RWPE2 (cell line): ENCODE results near the gene MALRD1.

Experiments used
- ATAC-seq: fragments of 200-7000 bp; cut with Tn5 transposase; 3 replicates; pipeline ENCODE4 v1.9.1; 2021; ENCODE audit warnings: low read depth
- DNase-seq: peaks from one replicate; pipeline ENCODE4 v3.0.0-alpha.2; 2020; ENCODE audit warnings: low spot score
- H3K27ac ChIP-seq: fragments of 450-650 bp; 2 replicates; pipeline ENCODE4 v1.5.1; 2017; ENCODE audit warnings: mild to moderate bottlenecking; ENCODE audit not compliant: poor library complexity, severe bottlenecking
- H3K27me3 ChIP-seq: fragments of 250-450 bp; sonication (Bioruptor Pico); 2 replicates; pipeline ENCODE4 v1.5.1; 2021; ENCODE audit warnings: mild to moderate bottlenecking, moderate library complexity; ENCODE audit not compliant: insufficient read depth, poor library complexity, severe bottlenecking
- H3K36me3 ChIP-seq: fragments of 250-450 bp; sonication (Bioruptor Pico); 2 replicates; pipeline ENCODE4 v1.5.1; 2020; ENCODE audit warnings: low read depth, mild to moderate bottlenecking, moderate library complexity
- H3K4me1 ChIP-seq: fragments of 250-450 bp; sonication (Bioruptor Pico); 2 replicates; pipeline ENCODE4 v1.5.1; 2021; ENCODE audit warnings: mild to moderate bottlenecking, moderate library complexity; ENCODE audit not compliant: insufficient read depth, poor library complexity, severe bottlenecking
- H3K4me3 ChIP-seq: fragments of 250-450 bp; sonication (Bioruptor Pico); 2 replicates; pipeline ENCODE4 v1.5.1; 2021; ENCODE audit warnings: mild to moderate bottlenecking, moderate library complexity; ENCODE audit not compliant: severe bottlenecking
- H3K9me3 ChIP-seq: fragments of 250-450 bp; sonication (Bioruptor Pico); 2 replicates; pipeline ENCODE4 v1.5.1; 2021; ENCODE audit warnings: mild to moderate bottlenecking, moderate library complexity; ENCODE audit not compliant: severe bottlenecking
- TF ChIP-seq, protein P1 (sequence below): fragments of 450-650 bp; IDR thresholded peaks from one replicate; pipeline ENCODE4 v1.5.1; 2017; ENCODE audit warnings: mild to moderate bottlenecking, moderate library complexity; ENCODE audit not compliant: poor library complexity, severe bottlenecking

Gene MALRD1

GRCh38 chr10:19745672-19746071 lies 697.1 kb downstream of the MALRD1 start:
- Histone ChIP-seq H3K4me1 (peaks cover 4% of the 10 kb centered on the region), H3K36me3 (no peaks in the 10 kb centered on the region), H3K9me3 (no peaks in the 10 kb centered on the region), H3K27ac (no peak overlapping the region), H3K4me3 (no peak overlapping the region), H3K27me3 (no peaks in the 10 kb centered on the region)
- ATAC-seq (no peak), DNase-seq (no peak)
- TF ChIP-seq, protein P1, sequence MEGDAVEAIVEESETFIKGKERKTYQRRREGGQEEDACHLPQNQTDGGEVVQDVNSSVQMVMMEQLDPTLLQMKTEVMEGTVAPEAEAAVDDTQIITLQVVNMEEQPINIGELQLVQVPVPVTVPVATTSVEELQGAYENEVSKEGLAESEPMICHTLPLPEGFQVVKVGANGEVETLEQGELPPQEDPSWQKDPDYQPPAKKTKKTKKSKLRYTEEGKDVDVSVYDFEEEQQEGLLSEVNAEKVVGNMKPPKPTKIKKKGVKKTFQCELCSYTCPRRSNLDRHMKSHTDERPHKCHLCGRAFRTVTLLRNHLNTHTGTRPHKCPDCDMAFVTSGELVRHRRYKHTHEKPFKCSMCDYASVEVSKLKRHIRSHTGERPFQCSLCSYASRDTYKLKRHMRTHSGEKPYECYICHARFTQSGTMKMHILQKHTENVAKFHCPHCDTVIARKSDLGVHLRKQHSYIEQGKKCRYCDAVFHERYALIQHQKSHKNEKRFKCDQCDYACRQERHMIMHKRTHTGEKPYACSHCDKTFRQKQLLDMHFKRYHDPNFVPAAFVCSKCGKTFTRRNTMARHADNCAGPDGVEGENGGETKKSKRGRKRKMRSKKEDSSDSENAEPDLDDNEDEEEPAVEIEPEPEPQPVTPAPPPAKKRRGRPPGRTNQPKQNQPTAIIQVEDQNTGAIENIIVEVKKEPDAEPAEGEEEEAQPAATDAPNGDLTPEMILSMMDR, result no peak

DNA sequence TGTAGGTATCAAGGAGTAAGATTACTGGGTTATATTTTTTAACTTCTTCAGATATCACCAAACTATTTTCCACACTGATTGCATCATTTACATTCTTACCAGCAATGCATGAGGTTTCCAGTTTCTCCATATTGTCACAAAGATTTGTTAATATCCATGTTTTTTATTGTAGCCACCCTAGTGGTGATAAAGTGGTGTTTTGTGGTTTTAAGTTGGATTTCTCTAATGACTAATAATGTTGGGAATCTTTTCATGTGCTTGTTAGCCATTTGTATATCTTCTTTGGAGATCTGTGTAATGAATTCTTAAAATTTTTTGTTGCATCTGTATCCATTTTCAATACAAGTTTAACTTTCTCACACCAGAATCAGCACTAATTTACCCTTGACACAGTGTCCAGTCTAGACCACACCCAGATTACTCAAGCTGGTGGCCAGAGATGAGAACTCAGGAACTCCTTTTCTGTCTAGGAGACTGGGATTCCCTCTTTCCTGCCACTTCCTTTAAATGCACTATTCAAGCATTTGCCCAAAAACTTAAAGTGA lies 700.7 kb downstream of the MALRD1 start:
- peaks cover 4% of the 10 kb centered on the region for H3K4me1 ChIP-seq
- TF ChIP-seq, protein P1, result no peak
- no peaks in the 10 kb centered on the region for H3K9me3 ChIP-seq
- H3K36me3 ChIP-seq, result no peaks in the 10 kb centered on the region
- no peak overlapping the region for H3K4me3 ChIP-seq
- no peak overlapping the region for H3K27ac ChIP-seq
- ATAC-seq (peak; percentile 59; the same call in 2 of the 3 replicates), DNase-seq (no peak)
- no peaks in the 10 kb centered on the region for H3K27me3 ChIP-seq

- Histone ChIP-seq H3K9me3 (no peaks in the 10 kb centered on the region), H3K36me3 (no peaks in the 10 kb centered on the region), H3K4me3 (no peak overlapping the region), H3K27me3 (no peaks in the 10 kb centered on the region), H3K4me1 (peaks cover 4% of the 10 kb centered on the region), H3K27ac (no peak overlapping the region)
- DNase-seq, result no peak
- TF ChIP-seq, protein P1, result no peak
- no peak for ATAC-seq
These were observed 702.4 kb downstream of the MALRD1 start for GRCh38 chr10:19750972-19751371.

DNA sequence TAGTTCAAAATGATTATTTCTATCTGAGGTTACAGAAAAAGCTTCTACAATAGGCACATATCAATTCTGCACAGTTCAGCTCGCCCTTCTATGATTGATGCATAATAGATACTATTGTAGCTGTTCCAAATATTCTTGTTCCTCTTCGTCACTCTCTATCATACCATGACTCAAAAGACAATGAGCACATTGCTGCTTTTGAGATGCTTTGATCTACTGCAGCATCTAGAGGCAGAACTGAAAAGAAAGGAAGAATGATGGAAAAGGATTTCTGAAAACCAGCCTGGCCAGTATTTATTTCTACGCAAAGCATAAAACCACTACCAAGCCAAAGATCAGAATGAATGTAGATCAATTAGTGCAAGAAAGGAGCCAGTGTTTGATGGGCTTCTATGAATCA lies 708.3 kb downstream of the MALRD1 start:
- H3K27ac ChIP-seq, result no peak overlapping the region
- DNase-seq, result no peak
- H3K27me3 ChIP-seq, result no peaks in the 10 kb centered on the region
- H3K4me3 ChIP-seq, result no peak overlapping the region
- no peak for ATAC-seq
- H3K9me3 ChIP-seq, result no peaks in the 10 kb centered on the region
- no peaks in the 10 kb centered on the region for H3K4me1 ChIP-seq
- TF ChIP-seq, protein P1, result no peak
- no peaks in the 10 kb centered on the region for H3K36me3 ChIP-seq

GRCh38 chr10:19762026-19762425 lies 713.4 kb downstream of the MALRD1 start:
- Histone ChIP-seq H3K36me3 (no peaks in the 10 kb centered on the region), H3K9me3 (no peaks in the 10 kb centered on the region), H3K4me1 (no peaks in the 10 kb centered on the region), H3K4me3 (no peak overlapping the region), H3K27ac (no peak overlapping the region), H3K27me3 (no peaks in the 10 kb centered on the region)
- ATAC-seq (no peak), DNase-seq (no peak)
- TF ChIP-seq, protein P1, result no peak
